Measurements from ENCODE around the gene TMEM132D. TPM values are rescaled to one million over a fixed set of nuclear protein-coding genes. Genes with fewer than 3 reads are reported as not detected.

TMEM132D gene
- total RNA-seq, 2 experiments from 2014 or later: not detected

DNA sequence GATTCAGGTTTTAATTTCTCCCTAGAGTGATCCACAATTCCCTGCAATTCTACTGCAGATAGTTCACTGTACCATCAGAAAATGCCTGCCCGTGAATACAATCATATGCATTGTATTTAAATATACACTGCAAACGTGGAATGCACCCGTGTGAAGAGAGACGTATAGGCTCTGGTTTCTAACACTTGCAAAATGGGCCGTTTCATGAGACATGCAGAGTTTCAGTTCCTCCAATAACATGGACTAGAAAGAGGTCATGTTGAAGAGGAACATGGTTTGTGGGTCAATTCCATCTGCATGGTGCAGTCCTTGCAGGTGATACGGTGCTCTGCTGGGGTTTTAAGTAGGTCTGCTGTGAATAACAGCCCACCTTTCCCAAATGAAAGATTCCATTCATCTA is 373.3 kb downstream of the TMEM132D start:
- Mint-ChIP-seq H3K4me1 (no peaks in the 10 kb centered on the region), H3K9me3 (peaks cover 5% of the 10 kb centered on the region), H3K36me3 (no peaks in the 10 kb centered on the region), H3K27me3 (no peaks in the 10 kb centered on the region), H3K27ac (no peak overlapping the region), H3K4me3 (no peak overlapping the region)
- DNase-seq: no peak

- no peaks in the 10 kb centered on the region for H3K27me3 Mint-ChIP-seq
- no peak overlapping the region for H3K4me3 Mint-ChIP-seq
- no peaks in the 10 kb centered on the region for H3K36me3 Mint-ChIP-seq
- DNase-seq: no peak
- H3K27ac Mint-ChIP-seq: no peak overlapping the region
- H3K4me1 Mint-ChIP-seq: no peaks in the 10 kb centered on the region
- peaks cover 5% of the 10 kb centered on the region for H3K9me3 Mint-ChIP-seq
Observed at GRCh38 chr12:129527506-129527905, 376.3 kb downstream of the TMEM132D start.

DNA sequence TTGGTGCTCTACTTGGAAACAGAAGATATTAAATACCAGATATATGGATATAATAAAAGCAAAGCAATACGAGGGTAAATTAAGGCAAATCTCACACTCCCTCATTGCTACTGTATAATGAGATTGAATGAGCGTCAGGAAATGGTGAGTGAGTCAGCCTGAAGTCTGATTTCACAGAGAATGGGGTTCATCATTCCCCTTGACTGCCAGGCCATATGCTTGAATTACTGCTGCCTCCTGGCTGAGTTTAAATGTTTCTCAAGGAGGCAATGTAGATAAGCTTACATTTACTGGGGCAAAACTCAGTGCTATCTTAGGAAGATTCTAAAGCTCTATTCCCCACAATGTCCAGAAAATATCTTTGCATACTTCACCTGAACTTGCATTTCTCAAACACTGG is 380.2 kb downstream of the TMEM132D start:
- no peaks in the 10 kb centered on the region for H3K9me3 Mint-ChIP-seq
- no peak for DNase-seq
- H3K4me1 Mint-ChIP-seq: no peaks in the 10 kb centered on the region
- no peaks in the 10 kb centered on the region for H3K27me3 Mint-ChIP-seq
- H3K4me3 Mint-ChIP-seq: no peak overlapping the region
- H3K27ac Mint-ChIP-seq: no peak overlapping the region
- H3K36me3 Mint-ChIP-seq: no peaks in the 10 kb centered on the region

DNA sequence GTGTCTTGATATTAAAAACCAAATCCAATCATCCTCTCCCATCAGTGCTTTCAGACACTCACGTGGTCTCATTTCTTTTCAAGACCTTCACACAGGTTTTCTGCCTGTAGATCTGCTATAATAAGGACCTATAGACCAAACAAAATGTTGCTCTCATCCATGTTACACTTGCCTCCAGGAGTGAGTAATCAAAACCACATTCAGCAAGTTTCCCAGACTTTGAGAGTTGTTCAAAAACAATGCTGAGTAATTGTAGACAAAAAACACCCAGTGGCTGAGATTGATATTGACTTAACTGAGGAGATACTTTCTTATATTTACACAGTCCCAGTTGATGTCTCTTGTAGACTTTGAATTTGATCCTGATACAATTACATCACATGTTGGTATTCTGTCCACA is 383.1 kb downstream of the TMEM132D start:
- no peaks in the 10 kb centered on the region for H3K36me3 Mint-ChIP-seq
- no peak overlapping the region for H3K27ac Mint-ChIP-seq
- no peak for DNase-seq
- no peaks in the 10 kb centered on the region for H3K27me3 Mint-ChIP-seq
- no peaks in the 10 kb centered on the region for H3K4me1 Mint-ChIP-seq
- peaks cover 6% of the 10 kb centered on the region for H3K9me3 Mint-ChIP-seq
- H3K4me3 Mint-ChIP-seq: no peak overlapping the region

- Mint-ChIP-seq H3K9me3 (peaks cover 2% of the 10 kb centered on the region), H3K4me3 (no peak overlapping the region), H3K36me3 (no peaks in the 10 kb centered on the region), H3K4me1 (no peaks in the 10 kb centered on the region), H3K27me3 (no peaks in the 10 kb centered on the region), H3K27ac (no peak overlapping the region)
- DNase-seq: no peak
Observed at GRCh38 chr12:129503802-129504201, 400.0 kb downstream of the TMEM132D start.

DNA sequence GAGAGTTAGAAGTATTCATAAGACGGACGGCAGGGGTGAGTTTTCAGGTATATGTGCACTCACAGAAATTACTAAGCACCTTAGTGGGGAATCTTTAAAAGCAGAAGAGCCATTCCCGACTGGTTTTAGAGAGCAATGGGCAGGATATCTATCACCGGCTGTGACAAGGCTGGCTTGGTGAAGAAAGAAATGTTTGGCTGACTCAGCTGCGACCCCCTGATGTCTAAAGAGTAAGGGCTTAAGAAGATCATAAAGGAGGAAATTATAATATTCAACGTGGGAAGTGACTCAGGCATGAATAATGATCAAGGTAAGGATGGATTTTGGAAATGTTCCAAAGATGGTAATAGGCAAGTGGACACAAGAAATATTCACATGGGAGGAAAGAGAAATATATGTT is 407.6 kb downstream of the TMEM132D start:
- Mint-ChIP-seq H3K27ac (no peak overlapping the region), H3K27me3 (no peaks in the 10 kb centered on the region), H3K36me3 (no peaks in the 10 kb centered on the region), H3K9me3 (no peaks in the 10 kb centered on the region), H3K4me1 (no peaks in the 10 kb centered on the region), H3K4me3 (no peak overlapping the region)
- no peak for DNase-seq

GRCh38 chr12:129494766-129495165 is 409.1 kb downstream of the TMEM132D start:
- Mint-ChIP-seq H3K36me3 (no peaks in the 10 kb centered on the region), H3K27ac (no peak overlapping the region), H3K27me3 (no peaks in the 10 kb centered on the region), H3K9me3 (no peaks in the 10 kb centered on the region), H3K4me1 (no peaks in the 10 kb centered on the region), H3K4me3 (no peak overlapping the region)
- DNase-seq: no peak

DNA sequence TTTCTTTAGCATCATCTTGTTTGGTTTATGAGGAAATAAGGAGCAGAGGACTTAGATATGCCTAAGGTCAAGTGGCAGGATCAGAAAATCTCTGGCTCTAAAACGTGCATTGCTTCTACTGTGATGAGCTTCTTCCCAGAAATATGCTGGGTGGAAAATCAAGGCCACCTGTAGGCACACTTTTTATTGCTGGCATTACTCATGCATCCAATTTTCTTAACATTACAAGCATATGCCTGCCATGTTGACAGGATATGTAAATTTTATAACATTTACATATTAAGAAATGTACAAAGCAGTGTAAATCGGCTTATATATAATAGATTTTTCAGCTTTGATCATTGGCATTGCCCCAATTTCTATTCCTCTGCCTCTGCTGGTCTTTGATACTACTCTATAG is 409.6 kb downstream of the TMEM132D start:
- DNase-seq: no peak
- Mint-ChIP-seq H3K27me3 (no peaks in the 10 kb centered on the region), H3K9me3 (no peaks in the 10 kb centered on the region), H3K27ac (no peak overlapping the region), H3K4me3 (no peak overlapping the region), H3K36me3 (no peaks in the 10 kb centered on the region), H3K4me1 (no peaks in the 10 kb centered on the region)

GRCh38 chr12:129489100-129489676 is 414.6 kb downstream of the TMEM132D start:
- Mint-ChIP-seq H3K36me3 (no peaks in the 10 kb centered on the region), H3K27me3 (no peaks in the 10 kb centered on the region), H3K9me3 (no peaks in the 10 kb centered on the region), H3K4me1 (no peaks in the 10 kb centered on the region), H3K27ac (no peak overlapping the region), H3K4me3 (no peak overlapping the region)
- no peak for DNase-seq

DNA sequence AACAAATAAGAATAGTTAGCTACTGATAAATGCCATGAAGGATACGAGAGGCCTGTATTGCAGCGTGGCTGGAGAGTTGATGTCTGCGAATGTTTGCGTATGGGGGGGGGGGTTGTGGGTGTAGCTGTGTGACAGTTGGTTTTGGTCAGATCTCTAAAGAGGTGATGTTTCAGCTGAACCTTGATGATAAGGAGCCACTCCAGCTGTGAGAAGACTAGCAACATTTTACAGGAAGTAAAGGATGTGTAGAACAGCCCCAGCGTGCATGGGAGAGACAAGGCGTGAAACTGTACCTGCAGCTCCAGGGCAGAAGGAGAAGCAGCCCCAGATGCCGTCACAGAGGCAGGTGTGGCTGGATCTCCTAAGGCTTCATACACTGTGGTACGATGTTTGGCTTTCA is 416.9 kb downstream of the TMEM132D start:
- Mint-ChIP-seq H3K27me3 (no peaks in the 10 kb centered on the region), H3K27ac (no peak overlapping the region), H3K4me1 (no peaks in the 10 kb centered on the region), H3K36me3 (no peaks in the 10 kb centered on the region), H3K9me3 (no peaks in the 10 kb centered on the region), H3K4me3 (no peak overlapping the region)
- no peak for DNase-seq

DNA sequence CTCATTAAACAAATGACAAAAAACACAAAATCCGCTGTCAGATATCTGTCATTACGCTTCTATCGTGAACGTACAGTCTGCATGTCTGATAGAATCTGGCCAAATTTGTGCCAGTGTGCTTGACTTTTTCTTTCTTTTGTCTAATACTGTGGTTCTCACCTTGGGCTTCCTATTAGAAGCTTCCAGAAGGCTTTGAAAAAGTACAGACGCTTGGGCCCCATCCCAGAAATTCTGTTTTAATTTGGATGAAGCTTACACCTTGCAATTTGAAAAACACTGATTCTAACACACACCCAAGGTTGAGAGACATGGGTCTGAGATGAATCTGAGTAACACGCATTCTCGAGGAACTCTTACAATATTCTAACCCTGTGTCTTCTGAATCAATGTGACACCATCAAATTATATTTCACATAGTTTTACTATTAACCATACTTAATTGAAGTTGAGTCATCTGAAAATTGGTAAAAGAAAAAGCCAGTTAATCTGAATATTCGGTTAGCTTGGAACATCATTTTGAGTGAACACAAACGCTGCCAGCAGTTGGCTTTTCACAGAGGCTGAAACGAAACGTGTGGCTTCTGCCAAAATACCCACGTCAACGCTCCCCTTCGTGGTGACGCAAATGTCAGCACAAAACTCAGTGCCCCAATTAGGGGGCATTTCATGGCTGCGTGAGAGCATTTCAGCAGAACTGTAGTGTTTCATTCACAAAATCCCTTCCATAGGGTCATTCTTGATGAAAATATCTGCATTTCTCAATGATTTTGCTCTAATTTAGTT is 420.5 kb downstream of the TMEM132D start:
- H3K4me1 Mint-ChIP-seq: no peaks in the 10 kb centered on the region
- no peaks in the 10 kb centered on the region for H3K27me3 Mint-ChIP-seq
- H3K9me3 Mint-ChIP-seq: no peaks in the 10 kb centered on the region
- no peak overlapping the region for H3K27ac Mint-ChIP-seq
- no peak for DNase-seq
- no peaks in the 10 kb centered on the region for H3K36me3 Mint-ChIP-seq
- H3K4me3 Mint-ChIP-seq: no peak overlapping the region

DNA sequence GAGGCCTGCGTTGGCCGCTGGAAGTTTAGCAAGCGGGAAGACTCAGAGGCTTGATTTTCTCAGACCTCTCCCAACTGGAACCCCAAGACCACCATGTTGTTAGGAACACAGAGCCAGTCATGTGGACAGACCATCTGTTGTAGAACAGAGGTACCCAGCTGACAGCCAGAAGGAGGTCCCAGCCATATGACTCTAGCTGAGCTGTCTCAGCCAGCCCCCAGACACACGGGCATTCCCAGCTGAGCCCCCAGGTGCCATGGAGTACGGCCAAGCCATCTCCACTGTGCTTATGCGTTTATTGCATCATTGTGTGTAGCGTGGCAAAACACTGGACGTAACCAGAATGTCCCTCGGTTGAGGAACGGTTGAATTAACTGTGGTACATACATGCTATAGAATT is 421.9 kb downstream of the TMEM132D start:
- Mint-ChIP-seq H3K9me3 (no peaks in the 10 kb centered on the region), H3K4me1 (no peaks in the 10 kb centered on the region), H3K36me3 (no peaks in the 10 kb centered on the region), H3K27ac (no peak overlapping the region), H3K4me3 (no peak overlapping the region), H3K27me3 (no peaks in the 10 kb centered on the region)
- no peak for DNase-seq

GRCh38 chr12:129470196-129470595 is 433.6 kb downstream of the TMEM132D start:
- Mint-ChIP-seq H3K27me3 (no peaks in the 10 kb centered on the region), H3K27ac (no peak overlapping the region), H3K4me1 (no peaks in the 10 kb centered on the region), H3K36me3 (no peaks in the 10 kb centered on the region), H3K4me3 (no peak overlapping the region), H3K9me3 (no peaks in the 10 kb centered on the region)
- DNase-seq: no peak

DNA sequence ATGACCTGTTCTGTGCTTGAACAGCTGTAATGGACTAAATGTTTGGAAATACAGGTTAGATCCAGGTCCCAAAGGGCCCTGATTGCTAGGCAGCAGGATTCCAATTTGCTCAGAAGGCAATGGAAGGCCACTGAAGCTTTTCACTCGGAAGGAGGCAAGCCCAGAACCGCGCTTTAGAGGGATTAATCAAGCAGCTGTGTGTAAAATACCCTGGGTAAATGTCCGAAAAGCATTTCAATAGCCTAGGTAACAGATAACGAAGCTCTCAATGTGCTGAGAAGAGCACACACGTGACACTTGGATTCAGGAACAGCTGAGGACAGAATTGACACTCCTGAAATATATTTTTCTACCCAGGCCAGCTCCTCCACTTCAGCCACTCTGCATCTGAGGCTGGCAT is 436.1 kb downstream of the TMEM132D start:
- Mint-ChIP-seq H3K36me3 (no peaks in the 10 kb centered on the region), H3K4me1 (no peaks in the 10 kb centered on the region), H3K4me3 (no peak overlapping the region), H3K27me3 (no peaks in the 10 kb centered on the region), H3K27ac (no peak overlapping the region), H3K9me3 (no peaks in the 10 kb centered on the region)
- no peak for DNase-seq

DNA sequence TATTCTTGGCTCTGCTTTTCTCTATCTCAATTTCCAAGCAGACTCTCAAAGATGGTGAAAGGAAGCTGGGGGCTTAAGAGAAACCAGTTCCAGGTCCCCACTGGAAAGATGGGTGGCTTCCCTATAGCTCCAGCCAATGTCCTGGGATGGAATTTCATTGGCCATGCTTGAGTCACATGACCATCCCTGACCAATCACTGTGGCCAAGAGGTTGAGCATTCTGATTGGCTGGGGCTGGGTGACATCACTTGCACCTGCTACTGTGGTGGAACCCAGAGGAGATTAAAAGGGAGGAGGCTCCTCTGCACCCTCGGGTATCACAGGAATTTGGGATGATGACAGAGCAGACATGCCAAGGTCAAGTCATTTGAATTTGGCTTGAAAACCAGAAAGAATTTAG is 436.5 kb downstream of the TMEM132D start:
- Mint-ChIP-seq H3K4me3 (no peak overlapping the region), H3K4me1 (no peaks in the 10 kb centered on the region), H3K9me3 (no peaks in the 10 kb centered on the region), H3K27me3 (no peaks in the 10 kb centered on the region), H3K27ac (no peak overlapping the region), H3K36me3 (no peaks in the 10 kb centered on the region)
- no peak for DNase-seq

GRCh38 chr12:129466499-129466898 is 437.3 kb downstream of the TMEM132D start:
- Mint-ChIP-seq H3K4me3 (no peak overlapping the region), H3K27me3 (no peaks in the 10 kb centered on the region), H3K36me3 (no peaks in the 10 kb centered on the region), H3K4me1 (no peaks in the 10 kb centered on the region), H3K27ac (no peak overlapping the region), H3K9me3 (peaks cover 3% of the 10 kb centered on the region)
- DNase-seq: no peak
